HepG2 (cell line): ENCODE results near the gene TMEM121. TPM values are rescaled to one million over a fixed set of nuclear protein-coding genes. Genes with fewer than 3 reads are reported as not detected.

ENCODE experiments used
- CHD2 ChIP-seq: IDR thresholded peaks from 2 replicates; pipeline ENCODE4 v1.6.1; 2011; ENCODE audit warnings: low read depth, low read length, improper control_type of control experiment
- DMAP1 ChIP-seq: IDR thresholded peaks from 2 replicates; pipeline ENCODE4 v1.6.1; 2016
- HIC2 ChIP-seq: sonication (generic); formaldehyde crosslinking; IDR thresholded peaks from 2 replicates; pipeline ENCODE4 v1.9.0; 2022; ENCODE audit warnings: low read depth, missing genetic modification reagents
- IKZF5 ChIP-seq: IDR thresholded peaks from 2 replicates; pipeline ENCODE4 v1.6.1; 2018; ENCODE audit warnings: missing genetic modification reagents, mild to moderate bottlenecking, missing compliant biosample characterization
- SP5 ChIP-seq: IDR thresholded peaks from 2 replicates; pipeline ENCODE4 v1.6.1; 2016; ENCODE audit warnings: low read depth, borderline replicate concordance
- YY1 ChIP-seq: IDR thresholded peaks from 2 replicates; pipeline ENCODE4 v1.6.1; 2011; ENCODE audit warnings: low read length, low read depth, moderate library complexity, mild to moderate bottlenecking; ENCODE audit not compliant: insufficient read depth, insufficient replicate concordance
- ZFP62 ChIP-seq: sonication (generic); formaldehyde crosslinking; IDR thresholded peaks from 2 replicates; pipeline ENCODE4 v1.4.0; 2020; ENCODE audit warnings: missing genetic modification reagents
- ZNF318 ChIP-seq: sonication (generic); formaldehyde crosslinking; IDR thresholded peaks from 2 replicates; pipeline ENCODE4 v1.4.0; 2020; ENCODE audit warnings: mild to moderate bottlenecking, missing genetic modification reagents
- ZNF382 ChIP-seq: sonication (generic); formaldehyde crosslinking; IDR thresholded peaks from 2 replicates; pipeline ENCODE4 v1.5.0; 2020; ENCODE audit warnings: missing genetic modification reagents, mild to moderate bottlenecking, borderline replicate concordance
- ZNF687 ChIP-seq: sonication (generic); formaldehyde crosslinking; IDR thresholded peaks from 2 replicates; pipeline ENCODE4 v1.5.1; 2020; ENCODE audit warnings: mild to moderate bottlenecking, missing genetic modification reagents, moderate library complexity
- polyA plus RNA-seq, 8 experiments: library from polyadenylated mRNA; depleted of rRNA in 3 of 8; stranded (reverse) in 7 of 8; unstranded in 1 of 8; fragments of >200 nt; fragmentation: Illumina TruSeq in 4 of 8; extraction: Trizol in 4 of 8; gene quantifications; 2 replicates each; pipeline versions ENCODE4 v1.2.1 to v1.2.3, GENCODE V29; 2011 to 2016; ENCODE audit warnings: low read depth in 4 of 8, missing spikeins in 1 of 8, mixed read lengths in 1 of 8; ENCODE audit not compliant: insufficient read depth in 1 of 8
- total RNA-seq, 5 experiments: library from RNA; depleted of rRNA; stranded (reverse); fragments of >200 nt; fragmentation: Illumina TruSeq; extraction: Trizol; gene quantifications; 2 replicates each; pipeline ENCODE4 v1.2.3, GENCODE V29; 2016; ENCODE audit warnings: low read depth in 1 of 5

The TMEM121 gene
- total and polyA plus RNA-seq, 2 of the 13 experiments (the other 11 are each of a cell fraction or from before 2014, with no cell fraction given): 6.6 to 19.0 TPM

GRCh38 chr14:105480807-105481801, 45.3 kb upstream of the TMEM121 start (continued):
- TF ChIP-seq ZNF318 (no peak), DMAP1 (CRISPR knock-in tag) (0 out of 2 replicates have a peak, but pooled peaks have one; percentile 39), YY1 (peak; percentile 53), SP5 (peak; percentile 24), CHD2 (peak; percentile 46; the same call in 1 of the 2 replicates), ZFP62 (CRISPR knock-in tag) (no peak), ZNF382 (CRISPR knock-in tag) (no peak), HIC2 (CRISPR knock-in tag) (peak; percentile 58), ZNF687 (CRISPR knock-in tag) (peak; percentile 83), IKZF5 (CRISPR knock-in tag) (peak; percentile 53; the same call in 1 of the 2 replicates)
